BLaER1 treated with 17β-estradiol and CSF1 and Interleukin-3, amounts not matched to agents 10 nM and 100 nM (cell line): ENCODE results near the gene RABGAP1L.

Experiments
- H3K27ac ChIP-seq, 11 experiments: shearing (Covaris generic); formaldehyde crosslinking; 2 replicates each; pipeline ENCODE4 v1.8.1; 2022
- H3K27me3 ChIP-seq, 11 experiments: shearing (Covaris generic); formaldehyde crosslinking; 2 replicates each; pipeline ENCODE4 v1.8.1; 2022
- H3K36me3 ChIP-seq, 11 experiments: shearing (Covaris generic); formaldehyde crosslinking; 2 replicates each; pipeline ENCODE4 v1.8.1; 2022
- H3K4me1 ChIP-seq, 10 experiments: shearing (Covaris generic); formaldehyde crosslinking; 2 replicates each; pipeline ENCODE4 v1.8.1; 2022
- H3K4me2 ChIP-seq, 11 experiments: shearing (Covaris generic); formaldehyde crosslinking; 2 replicates each; pipeline ENCODE4 v1.8.1; 2022
- H3K4me3 ChIP-seq, 10 experiments: shearing (Covaris generic); formaldehyde crosslinking; 2 replicates each; pipeline ENCODE4 v1.8.1; 2022
- H3K9ac ChIP-seq, 11 experiments: shearing (Covaris generic); formaldehyde crosslinking; 2 replicates each; pipeline ENCODE4 v1.8.1; 2022
- H3K9me3 ChIP-seq, 11 experiments: shearing (Covaris generic); formaldehyde crosslinking; replicated peaks in 1 of 11; 2 replicates each; pipeline ENCODE4 v1.8.1; 2022
- H4K20me1 ChIP-seq, 11 experiments: shearing (Covaris generic); formaldehyde crosslinking; 2 replicates each; pipeline ENCODE4 v1.8.1; 2022
- Cebpa-rat ChIP-seq, 11 experiments: shearing (Covaris generic); IDR thresholded peaks; 2 replicates each; pipeline ENCODE4 v1.8.1; 2022

RABGAP1L gene

DNA sequence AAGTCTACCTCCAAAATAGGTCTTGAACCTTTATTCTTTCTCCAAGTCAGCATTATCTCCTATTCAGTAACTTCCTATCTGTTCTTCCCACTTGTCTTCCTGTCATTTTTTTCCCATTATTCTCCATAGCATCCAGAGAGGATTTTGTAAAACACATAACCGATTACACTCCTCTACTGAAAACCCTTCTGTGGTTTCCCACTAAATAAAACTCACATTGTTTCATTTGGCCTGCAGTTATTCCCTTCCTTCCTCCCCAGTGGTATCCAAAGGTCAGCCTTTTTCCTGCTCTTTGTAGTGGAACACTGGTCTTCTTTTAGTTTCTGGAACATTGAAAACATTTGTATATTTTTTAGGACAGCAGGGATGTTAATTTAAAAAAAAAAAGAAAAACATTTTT lies 554.5 kb downstream of the RABGAP1L start:
- H3K27ac ChIP-seq: no peak overlapping the region
- peaks cover 17 to 27% (median 22%) of the 10 kb centered on the region in 11 experiments for H3K9me3 ChIP-seq
- H3K9ac ChIP-seq: no peak overlapping the region
- TF ChIP-seq Cebpa-rat (IDR thresholded peaks at IDR 0.05): no peak
- no peak overlapping the region for H3K4me2 ChIP-seq
- H3K27me3 ChIP-seq: no peaks in the 10 kb centered on the region
- H4K20me1 ChIP-seq: no peaks in the 10 kb centered on the region
- H3K4me3 ChIP-seq: no peak overlapping the region
- no peaks in the 10 kb centered on the region for H3K4me1 ChIP-seq
- H3K36me3 ChIP-seq: peaks cover 0 to 31% (median 6%) of the 10 kb centered on the region in 11 experiments; a peak in 9 of 22 replicates

- H3K4me1 ChIP-seq: no peaks in the 10 kb centered on the region
- no peaks in the 10 kb centered on the region for H4K20me1 ChIP-seq
- 0 out of 22 replicates have a peak, but pooled peaks cover 0 to 5% (median 0%) of the 10 kb centered on the region in 11 experiments for H3K9me3 ChIP-seq
- H3K9ac ChIP-seq: no peak overlapping the region
- H3K27ac ChIP-seq: no peak overlapping the region
- no peaks in the 10 kb centered on the region for H3K27me3 ChIP-seq
- peak in 1 of 11 experiments; percentile 15; a peak in 1 of 22 replicates for TF ChIP-seq Cebpa-rat (IDR thresholded peaks at IDR 0.05)
- no peak overlapping the region for H3K4me2 ChIP-seq
- no peak overlapping the region for H3K4me3 ChIP-seq
- no peaks in the 10 kb centered on the region; a peak in 1 of 22 replicates for H3K36me3 ChIP-seq
These were observed 559.9 kb downstream of the RABGAP1L start for GRCh38 chr1:174719194-174719593.

DNA sequence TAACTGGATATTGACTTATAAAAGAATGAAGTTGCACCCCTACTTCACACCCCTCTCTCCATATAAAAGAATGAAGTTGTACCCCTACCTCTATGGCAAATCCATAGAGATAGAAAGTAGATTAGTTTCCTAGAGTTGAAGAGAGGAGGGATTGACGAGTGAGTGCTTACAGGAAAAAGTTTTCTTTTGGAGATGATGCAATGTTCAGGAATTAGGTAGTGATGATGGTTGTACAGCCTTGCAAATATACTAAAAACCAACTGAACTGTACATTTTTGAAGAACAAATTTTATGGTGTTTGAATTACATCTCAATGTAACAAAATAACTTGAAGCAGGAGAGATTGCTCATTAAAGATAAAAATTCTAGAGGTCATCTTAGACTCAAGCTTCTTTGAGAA lies 561.3 kb downstream of the RABGAP1L start:
- no peaks in the 10 kb centered on the region for H4K20me1 ChIP-seq

GRCh38 chr1:174721246-174721645 lies 561.9 kb downstream of the RABGAP1L start:
- Histone ChIP-seq H3K27ac (no peak overlapping the region), H3K9me3 (0 out of 22 replicates have a peak, but pooled peaks cover 0 to 5% (median 0%) of the 10 kb centered on the region in 11 experiments), H3K36me3 (no peaks in the 10 kb centered on the region; a peak in 1 of 22 replicates), H3K4me3 (no peak overlapping the region), H3K4me1 (no peaks in the 10 kb centered on the region), H4K20me1 (no peaks in the 10 kb centered on the region), H3K9ac (no peak overlapping the region), H3K27me3 (no peaks in the 10 kb centered on the region), H3K4me2 (no peak overlapping the region)
- TF ChIP-seq Cebpa-rat (IDR thresholded peaks at IDR 0.05): no peak

More for the DNA sequence above, 561.3 kb downstream of the RABGAP1L start:
- H3K9ac ChIP-seq: no peak overlapping the region
- no peaks in the 10 kb centered on the region for H3K27me3 ChIP-seq
- H3K27ac ChIP-seq: no peak overlapping the region
- TF ChIP-seq Cebpa-rat (IDR thresholded peaks at IDR 0.05): no peak
- no peaks in the 10 kb centered on the region for H3K4me1 ChIP-seq
- no peak overlapping the region for H3K4me2 ChIP-seq
- no peak overlapping the region for H3K4me3 ChIP-seq
- 0 out of 22 replicates have a peak, but pooled peaks cover 0 to 5% (median 0%) of the 10 kb centered on the region in 11 experiments for H3K9me3 ChIP-seq
- H3K36me3 ChIP-seq: no peaks in the 10 kb centered on the region; a peak in 1 of 22 replicates

DNA sequence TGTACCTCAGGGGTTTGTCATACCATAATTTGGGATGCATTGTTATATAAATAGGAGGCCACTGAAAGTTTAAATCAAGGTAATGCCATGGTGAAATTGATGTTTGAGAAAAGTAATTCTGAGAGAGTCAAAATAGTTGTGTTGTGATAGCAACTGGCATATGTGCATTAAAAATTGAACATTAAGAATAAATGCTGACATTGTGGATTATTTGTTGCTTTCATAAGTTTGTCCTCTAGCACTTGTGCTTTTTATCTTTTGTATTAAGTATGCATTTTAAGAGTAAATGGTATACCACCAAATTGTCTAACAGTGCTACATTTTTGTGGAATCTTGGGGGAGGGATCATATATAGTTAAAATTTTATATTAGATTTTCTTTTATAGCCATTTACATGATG lies 564.5 kb downstream of the RABGAP1L start:
- no peak overlapping the region for H3K9ac ChIP-seq
- no peaks in the 10 kb centered on the region; a peak in 1 of 20 replicates for H3K4me1 ChIP-seq
- H4K20me1 ChIP-seq: no peaks in the 10 kb centered on the region
- no peak overlapping the region for H3K4me2 ChIP-seq
- no peak for TF ChIP-seq Cebpa-rat (IDR thresholded peaks at IDR 0.05)
- H3K27ac ChIP-seq: no peak overlapping the region
- no peak overlapping the region for H3K4me3 ChIP-seq
- no peaks in the 10 kb centered on the region for H3K27me3 ChIP-seq
- 0 out of 22 replicates have a peak, but pooled peaks cover 0 to 5% (median 0%) of the 10 kb centered on the region in 11 experiments for H3K9me3 ChIP-seq
- no peaks in the 10 kb centered on the region; a peak in 1 of 22 replicates for H3K36me3 ChIP-seq

DNA sequence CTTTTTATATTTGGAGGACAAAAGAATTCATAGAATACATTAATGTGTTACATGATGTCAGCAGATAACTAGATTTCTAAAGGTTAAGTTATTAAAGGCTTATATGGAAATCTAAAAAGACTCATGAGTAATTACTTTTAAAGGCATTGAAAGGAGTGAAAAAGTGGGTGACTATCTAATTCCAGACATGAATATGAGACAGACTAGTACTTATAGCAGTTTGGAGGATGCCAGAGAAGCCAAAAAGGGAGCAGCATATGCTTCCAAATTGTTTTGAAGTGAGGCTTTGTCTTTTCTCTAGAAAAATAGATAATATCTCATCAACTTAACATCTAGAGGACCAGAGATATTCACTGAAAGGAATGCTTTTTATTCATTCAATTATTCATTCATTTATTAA lies 564.9 kb downstream of the RABGAP1L start:
- no peak overlapping the region for H3K4me2 ChIP-seq
- H3K27ac ChIP-seq: no peak overlapping the region
- H3K4me1 ChIP-seq: peaks cover 0 to 2% (median 0%) of the 10 kb centered on the region in 10 experiments; a peak in 3 of 20 replicates
- H3K9ac ChIP-seq: no peak overlapping the region
- H3K9me3 ChIP-seq: 0 out of 22 replicates have a peak, but pooled peaks cover 0 to 5% (median 0%) of the 10 kb centered on the region in 11 experiments
- TF ChIP-seq Cebpa-rat (IDR thresholded peaks at IDR 0.05): no peak
- H4K20me1 ChIP-seq: no peaks in the 10 kb centered on the region
- no peak overlapping the region for H3K4me3 ChIP-seq
- no peaks in the 10 kb centered on the region for H3K27me3 ChIP-seq
- H3K36me3 ChIP-seq: no peaks in the 10 kb centered on the region

DNA sequence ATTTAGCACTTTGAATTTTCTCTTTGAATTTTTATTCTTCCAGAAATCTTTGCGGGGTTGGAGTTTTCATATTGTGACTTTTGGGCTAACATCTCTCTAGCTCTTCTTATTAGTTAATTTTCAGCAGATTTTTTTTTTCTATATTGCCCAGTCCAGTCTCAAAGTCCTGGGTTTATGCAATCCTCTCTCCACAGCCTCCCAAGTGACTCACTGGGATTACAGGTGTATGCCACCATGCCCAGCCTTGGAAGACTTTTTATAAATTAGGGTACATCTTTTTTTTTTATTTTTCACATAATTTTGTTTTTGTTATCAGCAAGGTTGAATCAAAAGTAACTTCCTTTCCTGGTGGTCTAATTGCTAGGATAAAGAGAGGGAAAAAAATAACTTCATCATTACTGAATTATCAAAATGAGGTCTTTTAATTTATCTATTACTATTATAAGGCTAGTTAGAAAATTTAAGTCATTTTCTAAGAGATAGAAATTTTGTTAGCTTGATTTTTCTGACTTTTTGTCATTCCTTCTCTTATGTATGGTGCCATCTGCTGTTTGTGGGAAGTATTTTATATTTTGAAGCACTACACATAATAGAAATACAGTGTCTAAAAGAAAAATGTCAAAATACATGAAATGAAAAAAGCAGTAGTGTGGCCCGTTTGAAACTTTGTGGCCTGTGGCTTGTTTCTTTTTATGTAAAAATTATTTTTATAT lies 567.0 kb downstream of the RABGAP1L start:
- Histone ChIP-seq H3K27ac (no peak overlapping the region), H3K9me3 (no peaks in the 10 kb centered on the region), H4K20me1 (no peaks in the 10 kb centered on the region), H3K9ac (no peak overlapping the region), H3K27me3 (no peaks in the 10 kb centered on the region), H3K4me3 (no peak overlapping the region), H3K4me1 (peaks cover 0 to 8% (median 0%) of the 10 kb centered on the region in 10 experiments; a peak in 4 of 20 replicates), H3K36me3 (no peaks in the 10 kb centered on the region), H3K4me2 (no peak overlapping the region)
- TF ChIP-seq Cebpa-rat (IDR thresholded peaks at IDR 0.05): no peak

DNA sequence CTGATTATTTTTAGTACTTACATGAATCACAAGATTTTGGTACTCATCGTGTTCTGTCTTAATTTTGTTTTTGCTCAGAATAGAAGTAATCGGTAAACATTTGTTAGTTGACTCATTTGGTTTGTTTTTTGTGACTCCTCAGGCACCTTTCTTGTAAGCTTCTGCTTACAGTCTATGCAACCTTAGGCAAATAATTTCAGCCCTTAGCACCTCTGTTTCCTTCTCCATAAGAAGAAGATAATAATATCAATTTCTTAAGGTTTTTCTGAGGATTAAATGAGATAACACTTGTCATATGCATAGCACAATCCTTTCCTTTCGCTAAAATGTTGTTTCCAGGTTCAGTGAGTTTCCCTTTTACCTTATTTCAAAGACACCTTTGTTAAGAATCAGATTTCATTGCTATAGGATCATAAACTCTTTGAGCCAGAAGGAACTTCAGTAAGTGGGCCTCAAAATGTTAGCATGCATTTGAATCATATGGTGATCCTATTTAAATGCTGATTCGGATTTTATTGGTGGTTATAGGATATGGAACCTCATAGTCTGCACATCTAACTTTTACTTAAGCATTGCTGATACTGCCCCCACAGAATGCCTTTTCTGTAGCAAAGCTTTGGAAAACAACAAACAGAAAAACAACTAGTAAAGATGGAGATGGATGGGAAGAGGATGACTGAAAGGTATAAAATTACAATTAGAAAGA lies 567.7 kb downstream of the RABGAP1L start:
- no peak overlapping the region for H3K27ac ChIP-seq
- TF ChIP-seq Cebpa-rat (IDR thresholded peaks at IDR 0.05): no peak
- H4K20me1 ChIP-seq: no peaks in the 10 kb centered on the region
- no peaks in the 10 kb centered on the region for H3K36me3 ChIP-seq
- no peak overlapping the region; a peak in 1 of 22 replicates for H3K9ac ChIP-seq
- no peaks in the 10 kb centered on the region for H3K27me3 ChIP-seq
- H3K9me3 ChIP-seq: no peaks in the 10 kb centered on the region
- no peak overlapping the region for H3K4me3 ChIP-seq
- H3K4me2 ChIP-seq: no peak overlapping the region
- H3K4me1 ChIP-seq: peaks cover 0 to 8% (median 0%) of the 10 kb centered on the region in 10 experiments; a peak in 4 of 20 replicates

DNA sequence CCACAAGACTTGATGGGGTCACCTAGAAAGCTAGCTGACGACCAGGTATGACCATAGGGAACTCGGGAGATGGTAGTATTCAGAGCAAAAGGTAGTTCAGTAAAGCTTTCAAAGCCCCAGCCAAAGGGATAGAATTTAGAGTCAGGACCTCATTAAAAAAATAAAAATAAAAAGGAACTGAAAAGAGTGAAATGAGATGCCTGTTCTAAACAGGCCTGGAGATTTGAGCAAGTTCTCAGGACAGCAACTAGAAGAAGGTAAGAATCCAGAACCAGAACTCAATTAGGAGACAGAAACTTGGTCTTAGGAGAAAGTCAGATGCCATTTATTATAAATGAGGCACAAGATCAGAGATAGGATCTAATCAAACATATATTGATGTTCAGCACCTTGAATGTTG lies 575.0 kb downstream of the RABGAP1L start:
- no peak overlapping the region for H3K9ac ChIP-seq

More for the DNA sequence above, 575.0 kb downstream of the RABGAP1L start:
- peaks cover 0 to 15% (median 9%) of the 10 kb centered on the region in 11 experiments; a peak in 13 of 22 replicates for H3K9me3 ChIP-seq
- H4K20me1 ChIP-seq: no peaks in the 10 kb centered on the region
- H3K4me2 ChIP-seq: no peak overlapping the region
- H3K27me3 ChIP-seq: no peaks in the 10 kb centered on the region
- peaks cover 0 to 7% (median 3%) of the 10 kb centered on the region in 10 experiments; a peak in 5 of 20 replicates for H3K4me1 ChIP-seq
- TF ChIP-seq Cebpa-rat (IDR thresholded peaks at IDR 0.05): no peak
- no peak overlapping the region for H3K27ac ChIP-seq
- no peak overlapping the region for H3K4me3 ChIP-seq
- peaks cover 0 to 10% (median 0%) of the 10 kb centered on the region in 11 experiments; a peak in 3 of 22 replicates for H3K36me3 ChIP-seq
